Fibroblast of skin of right quadriceps (primary cell): Measurements from ENCODE around the gene SPN.
A peak's percentile ranks its signal among the peaks of the same experiment; 100 is the strongest.
"Not testable (repeated sequence)": the region's sequence is repeated elsewhere in the genome, so short reads cannot be mapped to it uniquely, and the experiment has no call there.

ENCODE experiments used
- DNase-seq: peaks from one replicate; pipeline ENCODE4 v3.0.0-alpha.2; 2013

The SPN gene

GRCh38 chr16:29663016-29663806, at the start of gene SPN:
SPN (plus strand) TSS chr16:29663247; CDS start chr16:29663729, 482 bp downstream.
- no peak for DNase-seq

- DNase-seq, result peak; percentile 84
Observed at GRCh38 chr16:29613307-29614057, 49.6 kb upstream of the SPN start.

GRCh38 chr16:29614691-29615314, 48.2 kb upstream of the SPN start:
- DNase-seq, result peak; percentile 53

GRCh38 chr16:29616127-29616526, 46.9 kb upstream of the SPN start:
- not testable (repeated sequence) for DNase-seq

- not testable (repeated sequence) for DNase-seq
Observed at GRCh38 chr16:29620591-29620990, 42.5 kb upstream of the SPN start.

GRCh38 chr16:29622738-29623137, 40.3 kb upstream of the SPN start:
- DNase-seq, result not testable (repeated sequence)

- not testable (repeated sequence) for DNase-seq
Observed at GRCh38 chr16:29623253-29623652, 39.8 kb upstream of the SPN start.

- DNase-seq, result not testable (repeated sequence)
Observed at GRCh38 chr16:29625114-29625513, 37.9 kb upstream of the SPN start.

GRCh38 chr16:29626778-29627331, 36.2 kb upstream of the SPN start:
- DNase-seq, result not testable (repeated sequence)

GRCh38 chr16:29627661-29628075, 35.4 kb upstream of the SPN start:
- DNase-seq, result peak; percentile 52

GRCh38 chr16:29628707-29629106, 34.3 kb upstream of the SPN start:
- not testable (repeated sequence) for DNase-seq

GRCh38 chr16:29629318-29629717, 33.7 kb upstream of the SPN start:
- not testable (repeated sequence) for DNase-seq

- not testable (repeated sequence) for DNase-seq
Observed at GRCh38 chr16:29631658-29632057, 31.4 kb upstream of the SPN start.

GRCh38 chr16:29635902-29636301, 27.1 kb upstream of the SPN start:
- not testable (repeated sequence) for DNase-seq

- DNase-seq, result not testable (repeated sequence)
Observed at GRCh38 chr16:29636368-29636767, 26.7 kb upstream of the SPN start.

- not testable (repeated sequence) for DNase-seq
Observed at GRCh38 chr16:29638751-29639150, 24.3 kb upstream of the SPN start.

GRCh38 chr16:29641561-29641960, 21.5 kb upstream of the SPN start:
- no peak for DNase-seq

- no peak for DNase-seq
Observed at GRCh38 chr16:29643596-29643995, 19.5 kb upstream of the SPN start.

- no peak for DNase-seq
Observed at GRCh38 chr16:29644338-29644857, 18.6 kb upstream of the SPN start.

GRCh38 chr16:29644973-29645693, 17.9 kb upstream of the SPN start:
- DNase-seq, result no peak

- no peak for DNase-seq
Observed at GRCh38 chr16:29645694-29646187, 17.3 kb upstream of the SPN start.

GRCh38 chr16:29646947-29647346, 16.1 kb upstream of the SPN start:
- no peak for DNase-seq
